K562 (cell line): ENCODE data around the gene MEF2C. TPM values are rescaled to one million over a fixed set of nuclear protein-coding genes. Genes with fewer than 3 reads are reported as not detected.

Experiments used
- ATAC-seq: fragments of 200-7000 bp; cut with Tn5 transposase; 3 replicates; pipeline ENCODE4 v1.9.1; 2020; ENCODE audit warnings: moderate library complexity
- BruUV-seq: library from RNA; stranded (reverse); fragments of 400-500 nt; replicated peaks from 2 replicates; lab custom pipeline; 2021; lab: Mats Ljungman, UMichigan
- CTCF ChIA-PET: fragments of 300-600 bp; formaldehyde crosslinking; extraction: SDS; loops from one replicate; lab custom pipeline; 2021; ENCODE audit warnings: low intra/inter-chr PET ratio; lab: Yijun Ruan, JAX
- POLR2A ChIA-PET: fragments of 300-600, 350-650 bp; sonication (Branson Sonifier 250); formaldehyde crosslinking; extraction: SDS; loops from one replicate; lab custom pipeline; 2021; ENCODE audit warnings: antibody characterized with exemption, inconsistent platforms; lab: Yijun Ruan, JAX
- DNase-seq, 4 experiments: peaks; one replicate each; pipeline versions ENCODE4 v3.0.0 to v3.0.0-alpha.2; 2011 to 2018; ENCODE audit warnings: low spot score in 3 of 4, mixed read lengths in 3 of 4; ENCODE audit errors: extremely low read depth in 1 of 4
- FAIRE-seq: peaks from 2 replicates; lab custom pipeline; 2011; peaks lifted over from hg19 to GRCh38; lab: Jason Lieb, UNC
- H2AFZ ChIP-seq: 2 replicates; pipeline ENCODE4 v1.6.0; 2011; ENCODE audit warnings: low read depth, low read length, control low read depth, inconsistent platforms
- H3K27ac ChIP-seq: fragments of 200-600 bp; 3 replicates; pipeline ENCODE4 v1.8.0; 2011; ENCODE audit warnings: low read depth, mild to moderate bottlenecking, control low read depth, inconsistent platforms, low read length, moderate library complexity, mixed read lengths; ENCODE audit errors: extremely low read depth
- H3K27me3 ChIP-seq, 2 experiments: fragments of 300-600 bp in 1 of 2; 2 replicates in 1 of 2; 3 replicates in 1 of 2; pipeline versions ENCODE4 v1.6.0 to v1.8.0; 2011; ENCODE audit warnings: inconsistent platforms in 2 of 2, low read length in 2 of 2, mild to moderate bottlenecking in 1 of 2, mixed read lengths in 1 of 2, moderate library complexity in 1 of 2; ENCODE audit not compliant: control insufficient read depth in 2 of 2, insufficient read depth in 2 of 2
- H3K36me3 ChIP-seq: fragments of 300-600 bp; 3 replicates; pipeline ENCODE4 v1.8.0; 2011; ENCODE audit warnings: mild to moderate bottlenecking, low read length, inconsistent platforms; ENCODE audit not compliant: control insufficient read depth, insufficient read depth
- H3K4me1 ChIP-seq, 2 experiments: fragments of 200-600 bp in 1 of 2; replicated peaks in 1 of 2; 2 replicates in 1 of 2; 3 replicates in 1 of 2; pipeline versions ENCODE4 v1.5.1 to v1.8.0; 2011; ENCODE audit warnings: inconsistent platforms in 2 of 2, low read length in 2 of 2, mild to moderate bottlenecking in 1 of 2, mixed read lengths in 1 of 2, moderate library complexity in 1 of 2; ENCODE audit not compliant: control insufficient read depth in 2 of 2, insufficient read depth in 2 of 2
- H3K4me2 ChIP-seq: 2 replicates; pipeline ENCODE4 v1.6.1; 2011; ENCODE audit warnings: low read length, control low read depth, inconsistent platforms, mixed read lengths; ENCODE audit not compliant: insufficient read depth
- H3K4me3 ChIP-seq: fragments of 200-600 bp; sonication (generic), shearing (Covaris generic); 2 replicates; pipeline ENCODE4 v1.5.1; 2016; ENCODE audit warnings: control low read depth, inconsistent platforms
- H3K79me2 ChIP-seq: fragments of 200-600 bp; 3 replicates; pipeline ENCODE4 v1.8.0; 2011; ENCODE audit warnings: low read length, inconsistent platforms; ENCODE audit not compliant: control insufficient read depth, insufficient read depth
- H3K9ac ChIP-seq, 2 experiments: 2 replicates each; pipeline versions ENCODE4 v1.6.0 to v1.6.1; 2011; ENCODE audit warnings: low read depth in 2 of 2, low read length in 2 of 2, control low read depth in 1 of 2, inconsistent platforms in 1 of 2, mild to moderate bottlenecking in 1 of 2, mixed read lengths in 1 of 2; ENCODE audit not compliant: insufficient read depth in 1 of 2
- H3K9me1 ChIP-seq: one replicate; pipeline ENCODE4 v1.6.0; 2011; ENCODE audit warnings: inconsistent platforms, mild to moderate bottlenecking, low read length, moderate library complexity; ENCODE audit not compliant: control insufficient read depth, insufficient read depth
- H3K9me3 ChIP-seq: replicated peaks from 2 replicates; pipeline ENCODE4 v1.5.1; 2011; ENCODE audit warnings: low read depth, low read length, inconsistent platforms; ENCODE audit not compliant: control insufficient read depth, insufficient read depth
- H4K20me1 ChIP-seq: replicated peaks from 2 replicates; pipeline ENCODE4 v1.6.1; 2011; ENCODE audit warnings: low read length, inconsistent platforms, mixed read lengths; ENCODE audit not compliant: control insufficient read depth, insufficient read depth
- ATF2 ChIP-seq: sonication (generic); formaldehyde crosslinking; IDR thresholded peaks from 2 replicates; pipeline ENCODE4 v1.8.1; 2022; ENCODE audit warnings: missing genetic modification reagents
- CREB3 ChIP-seq: fragments of 450-650 bp; conservative IDR thresholded peaks from 2 replicates; pipeline ENCODE4 v1.6.1; 2016; ENCODE audit warnings: missing genetic modification characterization, low read depth, mild to moderate bottlenecking, missing compliant biosample characterization, moderate library complexity
- HDAC8 ChIP-seq: fragments of 450-650 bp; IDR thresholded peaks from 2 replicates; pipeline ENCODE4 v1.6.1; 2016; ENCODE audit warnings: mild to moderate bottlenecking, missing genetic modification characterization, moderate library complexity, missing compliant biosample characterization
- HMG20B ChIP-seq: fragments of 250-450 bp; sonication (Bioruptor Pico); IDR thresholded peaks from 2 replicates; pipeline ENCODE4 v1.5.0; 2021; ENCODE audit warnings: mild to moderate bottlenecking
- HOMEZ ChIP-seq: fragments of 250-450 bp; sonication (Bioruptor Pico); IDR thresholded peaks from 2 replicates; pipeline ENCODE4 v1.4.0; 2020; ENCODE audit warnings: mild to moderate bottlenecking, moderate library complexity
- KDM5B ChIP-seq: fragments of 200-600 bp; sonication (generic); IDR thresholded peaks from 2 replicates; pipeline ENCODE4 v1.6.1; 2012; ENCODE audit warnings: low read depth, mild to moderate bottlenecking, moderate library complexity, low read length, control low read depth, inconsistent platforms; ENCODE audit not compliant: insufficient replicate concordance
- KLF13 ChIP-seq: fragments of 450-650 bp; IDR thresholded peaks from 2 replicates; pipeline ENCODE4 v1.6.1; 2016; ENCODE audit warnings: missing genetic modification characterization, low read depth, mild to moderate bottlenecking, missing compliant biosample characterization, moderate library complexity, borderline replicate concordance
- NEUROD1 ChIP-seq: fragments of 150-350 bp; IDR thresholded peaks from 2 replicates; pipeline ENCODE4 v1.6.1; 2014; ENCODE audit warnings: borderline replicate concordance, low read length, low read depth; ENCODE audit not compliant: partially characterized antibody
- PML ChIP-seq: IDR thresholded peaks from 2 replicates; pipeline ENCODE4 v1.6.1; 2012; ENCODE audit warnings: low read length, inconsistent platforms
- SMARCA5 ChIP-seq: fragments of 450-650 bp; IDR thresholded peaks from 2 replicates; pipeline ENCODE4 v1.6.1; 2016
- ZNF274 ChIP-seq: IDR thresholded peaks from 2 replicates; pipeline ENCODE4 v1.6.1; 2011; ENCODE audit warnings: low read depth, mild to moderate bottlenecking, low read length, moderate library complexity, borderline replicate concordance
- ZNF707 ChIP-seq: fragments of 250-450 bp; sonication (Bioruptor Pico); conservative IDR thresholded peaks from 2 replicates; pipeline ENCODE4 v1.8.0; 2022; ENCODE audit warnings: inconsistent platforms, mild to moderate bottlenecking, moderate library complexity
- WGBS: fragments of 100-300 bp; shearing (Covaris generic); methylation state at CpG from one replicate; pipeline ENCODE4 v1.1.6; 2016; ENCODE audit warnings: low coverage, mixed read lengths; ENCODE audit not compliant: insufficient coverage; ENCODE audit errors: missing lambda C conversion rate; 5-methylcytosine and 5-hydroxymethylcytosine counted together
- in situ Hi-C: fragments of 300-500 bp; cut with MboI; formaldehyde crosslinking; loops from 4 replicates; pipeline ENCODE4 v1.15.0; 2018; ENCODE audit warnings: inconsistent platforms, mixed read lengths
- intact Hi-C: fragments of 100-400 bp; cut with micrococcal nuclease; formaldehyde crosslinking; loops from 2 replicates; pipeline ENCODE4 v1.14.2; 2022
- polyA plus RNA-seq, 8 experiments: library from polyadenylated mRNA; depleted of rRNA in 4 of 8; stranded (reverse) in 5 of 8; unstranded in 3 of 8; fragments of >200 nt; fragmentation: Nextera tagmentation in 2 of 8; fragmentation: Illumina TruSeq in 1 of 8; extraction: Ambion mirVana in 2 of 8; extraction: Trizol in 1 of 8; gene quantifications; 2 replicates each; pipeline versions ENCODE4 v1.2.1 to v1.2.3, GENCODE V29; 2011 to 2014; ENCODE audit warnings: inconsistent platforms in 1 of 8, missing spikeins in 1 of 8
- total RNA-seq, 7 experiments: library from RNA; depleted of rRNA in 6 of 7; stranded (reverse); fragments of >200 nt in 6 of 7; fragmentation: Illumina TruSeq in 2 of 7; extraction: Trizol in 2 of 7; gene quantifications; 2 replicates each; pipeline versions ENCODE4 v1.2.1 to v1.2.3, GENCODE V29; 2011 to 2021; ENCODE audit warnings: low replicate concordance in 1 of 7
- TF ChIP-seq, protein P1 (sequence below): conservative IDR thresholded peaks from 2 replicates; pipeline ENCODE4 v1.6.1; 2011; ENCODE audit warnings: low read depth, mild to moderate bottlenecking, low read length; ENCODE audit not compliant: control insufficient read depth
- TF ChIP-seq, protein P2 (sequence below): fragments of 450-650 bp; IDR thresholded peaks from 2 replicates; pipeline ENCODE4 v1.6.1; 2016

The MEF2C gene
- total and polyA plus RNA-seq, 9 of the 15 experiments (the other 6 are each of a cell fraction or from before 2014, with no cell fraction given): 25.1 to 67.8 (median 58.3) TPM

GRCh38 chr5:88769165-88769564 is 113.8 kb downstream of the MEF2C start:
- WGBS: 43% methylated on average over 3 of the region's 3 CpGs
- no peak for FAIRE-seq
- TF ChIP-seq, protein P1, sequence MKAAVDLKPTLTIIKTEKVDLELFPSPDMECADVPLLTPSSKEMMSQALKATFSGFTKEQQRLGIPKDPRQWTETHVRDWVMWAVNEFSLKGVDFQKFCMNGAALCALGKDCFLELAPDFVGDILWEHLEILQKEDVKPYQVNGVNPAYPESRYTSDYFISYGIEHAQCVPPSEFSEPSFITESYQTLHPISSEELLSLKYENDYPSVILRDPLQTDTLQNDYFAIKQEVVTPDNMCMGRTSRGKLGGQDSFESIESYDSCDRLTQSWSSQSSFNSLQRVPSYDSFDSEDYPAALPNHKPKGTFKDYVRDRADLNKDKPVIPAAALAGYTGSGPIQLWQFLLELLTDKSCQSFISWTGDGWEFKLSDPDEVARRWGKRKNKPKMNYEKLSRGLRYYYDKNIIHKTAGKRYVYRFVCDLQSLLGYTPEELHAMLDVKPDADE: no peak
- TF ChIP-seq ATF2 (CRISPR knock-in tag) (no peak), HDAC8 (no peak), ZNF707 (CRISPR knock-in tag) (no peak), NEUROD1 (no peak), KDM5B (no peak), PML (no peak), ZNF274 (no peak), KLF13 (tag) (no peak), HOMEZ (CRISPR knock-in tag) (no peak), CREB3 (tag) (no peak), HMG20B (CRISPR knock-in tag) (no peak), SMARCA5 (no peak)
- TF ChIP-seq, protein P2, sequence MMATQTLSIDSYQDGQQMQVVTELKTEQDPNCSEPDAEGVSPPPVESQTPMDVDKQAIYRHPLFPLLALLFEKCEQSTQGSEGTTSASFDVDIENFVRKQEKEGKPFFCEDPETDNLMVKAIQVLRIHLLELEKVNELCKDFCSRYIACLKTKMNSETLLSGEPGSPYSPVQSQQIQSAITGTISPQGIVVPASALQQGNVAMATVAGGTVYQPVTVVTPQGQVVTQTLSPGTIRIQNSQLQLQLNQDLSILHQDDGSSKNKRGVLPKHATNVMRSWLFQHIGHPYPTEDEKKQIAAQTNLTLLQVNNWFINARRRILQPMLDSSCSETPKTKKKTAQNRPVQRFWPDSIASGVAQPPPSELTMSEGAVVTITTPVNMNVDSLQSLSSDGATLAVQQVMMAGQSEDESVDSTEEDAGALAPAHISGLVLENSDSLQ: no peak

More at GRCh38 chr5:88769165-88769564, 113.8 kb downstream of the MEF2C start:
- Histone ChIP-seq H4K20me1 (no peaks in the 10 kb centered on the region; the same call in 1 of the 2 replicates), H3K27me3 (no peaks in the 10 kb centered on the region), H3K4me2 (no peak overlapping the region), H3K9ac (no peak overlapping the region), H2AFZ (no peak overlapping the region), H3K4me1 (no peaks in the 10 kb centered on the region), H3K4me3 (no peak overlapping the region), H3K9me3 (no peaks in the 10 kb centered on the region), H3K36me3 (peaks cover 30% of the 10 kb centered on the region), H3K9me1 (no peaks in the 10 kb centered on the region), H3K79me2 (0 out of 3 replicates have a peak, but pooled peaks cover 3% of the 10 kb centered on the region), H3K27ac (no peak overlapping the region)
- ATAC-seq: no peak
- intact Hi-C loops (no loop called here), in situ Hi-C loops (no loop called here)
- BruUV-seq: no TSS peak
- DNase-seq: no peak
- POLR2A ChIA-PET: no interaction called here
- CTCF ChIA-PET: no interaction called here
